Uterus (tissue), 4 donors: ENCODE results near the gene TRIO. TPM values are rescaled to one million over a fixed set of nuclear protein-coding genes. Genes with fewer than 3 reads are reported as not detected.

Source experiments
- DNase-seq, 2 donors: peaks; one replicate each; pipeline ENCODE4 v3.0.0-alpha.2; 2019 to 2020
- H3K27ac ChIP-seq, 2 donors: fragments of 200-600 bp; sonication (generic); 1 replicate in 1 of 2; 2 replicates in 1 of 2; pipeline ENCODE4 v1.5.1; 2016 to 2018
- H3K27me3 ChIP-seq, 2 donors: fragments of 200-600 bp; sonication (generic); one replicate each; pipeline ENCODE4 v1.5.1; 2018 to 2019; ENCODE audit warnings: control low read depth in 1 of 2
- H3K36me3 ChIP-seq, 2 donors: fragments of 200-600 bp; sonication (generic); one replicate each; pipeline ENCODE4 v1.5.1; 2019; ENCODE audit warnings: control low read depth in 1 of 2
- H3K4me1 ChIP-seq, 2 donors: fragments of 200-600 bp; sonication (generic); one replicate each; pipeline ENCODE4 v1.5.1; 2018 to 2019; ENCODE audit warnings: control low read depth in 1 of 2
- H3K4me3 ChIP-seq, 2 donors: fragments of 200-600 bp; sonication (generic); 1 replicate in 1 of 2; 2 replicates in 1 of 2; pipeline ENCODE4 v1.5.1; 2018 to 2019; ENCODE audit warnings: mild to moderate bottlenecking in 1 of 2
- H3K9me3 ChIP-seq, 2 donors: fragments of 200-600 bp; sonication (generic); one replicate each; pipeline ENCODE4 v1.5.1; 2019; ENCODE audit warnings: control low read depth in 1 of 2
- POLR2A ChIP-seq, 2 donors: fragments of 450-650 bp; IDR thresholded peaks; one replicate each; pipeline ENCODE4 v1.6.1; 2016; ENCODE audit warnings: antibody characterized with exemption in 2 of 2, mild to moderate bottlenecking in 1 of 2, moderate library complexity in 1 of 2
- intact Hi-C: fragments of 100-400 bp; cut with DNase I; formaldehyde crosslinking; loops from one replicate; pipeline ENCODE4 v1.15.1; 2023; ENCODE audit warnings: low total_unique reads
- total RNA-seq, 4 donors: library from RNA; depleted of rRNA in 3 of 4; stranded (reverse); fragments of >200 nt in 3 of 4; gene quantifications; one replicate each; pipeline versions ENCODE4 v1.1.0 to v1.2.4, GENCODE V29; 2014 to 2023
- TF ChIP-seq, protein P1 (sequence below), 4 experiments: fragments of 200-600 bp in 2 of 4; fragments of 450-650 bp in 2 of 4; sonication (generic) in 2 of 4; IDR thresholded peaks; one replicate each; pipeline ENCODE4 v1.5.1; 2016 to 2019; ENCODE audit warnings: antibody characterized with exemption in 4 of 4, mild to moderate bottlenecking in 2 of 4, moderate library complexity in 1 of 4
- donor health status: DM: yes; HTN: yes; CAD: no.

Gene TRIO
- total RNA-seq, 4 donors from 2014 or later = 93.5 to 234 (median 207) TPM

DNA sequence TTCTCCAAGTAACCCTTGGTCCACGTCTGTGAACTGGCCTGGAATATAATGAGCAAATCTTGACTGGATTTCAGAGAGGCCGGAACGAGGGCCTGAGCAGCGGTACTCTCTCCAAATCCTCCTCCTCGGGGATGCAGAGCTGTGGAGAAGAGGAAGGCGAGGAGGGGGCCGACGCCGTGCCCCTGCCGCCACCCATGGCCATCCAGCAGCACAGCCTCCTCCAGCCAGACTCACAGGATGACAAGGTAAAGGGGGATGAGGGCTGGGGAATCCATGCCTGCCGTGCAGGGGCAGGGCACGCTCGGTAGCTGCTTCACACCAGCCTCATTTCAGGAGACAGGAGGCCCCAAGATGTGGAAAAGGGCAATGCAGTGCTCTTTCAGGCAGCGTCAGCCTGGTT lies 319.5 kb downstream of the TRIO start:
- H3K36me3 ChIP-seq = no peaks in the 10 kb centered on the region
- no peak for DNase-seq
- no peak for TF ChIP-seq POLR2A (IDR thresholded peaks at IDR 0.05)
- TF ChIP-seq, protein P1, sequence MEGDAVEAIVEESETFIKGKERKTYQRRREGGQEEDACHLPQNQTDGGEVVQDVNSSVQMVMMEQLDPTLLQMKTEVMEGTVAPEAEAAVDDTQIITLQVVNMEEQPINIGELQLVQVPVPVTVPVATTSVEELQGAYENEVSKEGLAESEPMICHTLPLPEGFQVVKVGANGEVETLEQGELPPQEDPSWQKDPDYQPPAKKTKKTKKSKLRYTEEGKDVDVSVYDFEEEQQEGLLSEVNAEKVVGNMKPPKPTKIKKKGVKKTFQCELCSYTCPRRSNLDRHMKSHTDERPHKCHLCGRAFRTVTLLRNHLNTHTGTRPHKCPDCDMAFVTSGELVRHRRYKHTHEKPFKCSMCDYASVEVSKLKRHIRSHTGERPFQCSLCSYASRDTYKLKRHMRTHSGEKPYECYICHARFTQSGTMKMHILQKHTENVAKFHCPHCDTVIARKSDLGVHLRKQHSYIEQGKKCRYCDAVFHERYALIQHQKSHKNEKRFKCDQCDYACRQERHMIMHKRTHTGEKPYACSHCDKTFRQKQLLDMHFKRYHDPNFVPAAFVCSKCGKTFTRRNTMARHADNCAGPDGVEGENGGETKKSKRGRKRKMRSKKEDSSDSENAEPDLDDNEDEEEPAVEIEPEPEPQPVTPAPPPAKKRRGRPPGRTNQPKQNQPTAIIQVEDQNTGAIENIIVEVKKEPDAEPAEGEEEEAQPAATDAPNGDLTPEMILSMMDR (IDR thresholded peaks at IDR 0.05) = no peak
- no peak overlapping the region for H3K4me3 ChIP-seq
- H3K27me3 ChIP-seq = no peaks in the 10 kb centered on the region
- H3K4me1 ChIP-seq = no peaks in the 10 kb centered on the region
- no peak overlapping the region for H3K27ac ChIP-seq
- H3K9me3 ChIP-seq = no peaks in the 10 kb centered on the region
- intact Hi-C loops = no loop called here

DNA sequence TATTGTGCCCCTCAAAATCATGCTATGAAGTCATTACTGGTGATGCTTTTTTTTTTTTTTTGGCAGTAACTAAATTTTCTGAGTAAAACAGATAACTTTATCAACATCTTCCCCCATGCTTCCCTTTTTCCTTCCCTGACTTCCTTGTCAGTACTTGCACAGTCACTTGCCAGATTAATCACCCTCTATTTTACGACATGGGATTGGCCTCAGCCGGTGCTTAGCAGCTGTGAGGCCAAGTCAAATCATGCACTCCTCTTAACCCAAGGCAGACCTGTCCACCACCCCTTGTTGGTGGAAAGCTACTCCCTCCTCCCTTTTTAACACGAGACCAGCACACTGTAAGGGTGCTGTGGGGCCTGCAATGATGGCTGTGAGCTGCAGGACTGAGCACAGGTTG lies 320.5 kb downstream of the TRIO start:
- intact Hi-C loops = no loop called here
- H3K27me3 ChIP-seq = no peaks in the 10 kb centered on the region
- no peaks in the 10 kb centered on the region for H3K36me3 ChIP-seq
- peak overlapping the region; percentile 23 to 43 for H3K27ac ChIP-seq
- TF ChIP-seq, protein P1 (IDR thresholded peaks at IDR 0.05) = no peak
- TF ChIP-seq POLR2A (IDR thresholded peaks at IDR 0.05) = no peak
- H3K4me1 ChIP-seq = no peaks in the 10 kb centered on the region
- peak; percentile 54 to 62 for DNase-seq
- no peak overlapping the region for H3K4me3 ChIP-seq
- H3K9me3 ChIP-seq = no peaks in the 10 kb centered on the region

DNA sequence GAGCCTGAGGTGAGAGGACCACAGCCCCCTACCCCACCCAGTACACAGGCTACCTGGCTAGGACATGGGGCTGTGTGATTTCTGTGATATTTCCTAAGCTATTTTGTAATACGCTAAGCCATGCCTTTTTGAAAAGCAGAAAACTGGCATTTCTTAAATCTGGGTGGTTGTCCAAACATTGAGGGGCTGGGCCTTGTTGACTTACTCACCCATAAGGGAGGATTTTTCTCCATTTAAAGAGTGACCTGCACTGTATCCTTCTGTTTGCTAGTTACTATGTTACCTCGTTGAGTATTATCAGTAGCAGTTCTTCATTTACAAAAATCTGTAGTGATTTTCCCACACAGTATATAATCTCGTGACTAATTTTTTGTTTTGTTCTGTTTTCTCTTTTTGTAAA lies 321.0 kb downstream of the TRIO start:
- DNase-seq = no peak
- no peak overlapping the region for H3K4me3 ChIP-seq
- no peaks in the 10 kb centered on the region for H3K9me3 ChIP-seq
- no peaks in the 10 kb centered on the region for H3K27me3 ChIP-seq
- H3K27ac ChIP-seq = peak overlapping the region in 1 of 2 donors; percentile 43
- no peaks in the 10 kb centered on the region for H3K36me3 ChIP-seq
- intact Hi-C loops = no loop called here
- H3K4me1 ChIP-seq = no peaks in the 10 kb centered on the region
- TF ChIP-seq, protein P1 (IDR thresholded peaks at IDR 0.05) = no peak
- TF ChIP-seq POLR2A (IDR thresholded peaks at IDR 0.05) = no peak

DNA sequence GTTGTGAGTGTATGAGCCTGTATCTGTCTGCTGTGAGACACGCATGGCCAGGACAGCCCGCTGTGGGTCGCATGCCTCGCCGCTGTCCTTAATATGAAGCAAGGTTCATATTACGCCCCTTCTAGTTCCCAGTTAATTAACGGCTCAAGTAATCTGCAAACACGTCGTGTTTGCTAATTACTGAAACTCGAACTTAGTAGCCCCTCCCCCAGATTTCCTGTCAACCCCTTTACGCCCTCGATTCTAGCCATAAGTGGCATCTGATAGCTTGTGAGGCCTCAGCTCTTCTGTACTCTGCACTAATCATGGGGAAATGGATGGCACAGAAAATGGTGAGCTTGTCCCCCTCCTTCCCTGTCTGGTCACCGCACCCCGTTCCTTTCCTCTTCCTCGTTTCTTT lies 321.5 kb downstream of the TRIO start:
- no peak for TF ChIP-seq POLR2A (IDR thresholded peaks at IDR 0.05)
- TF ChIP-seq, protein P1 (IDR thresholded peaks at IDR 0.05) = no peak
- H3K4me1 ChIP-seq = no peaks in the 10 kb centered on the region
- DNase-seq = no peak
- H3K4me3 ChIP-seq = no peak overlapping the region
- H3K9me3 ChIP-seq = no peaks in the 10 kb centered on the region
- H3K27me3 ChIP-seq = no peaks in the 10 kb centered on the region
- intact Hi-C loops = no loop called here
- no peak overlapping the region for H3K27ac ChIP-seq
- H3K36me3 ChIP-seq = no peaks in the 10 kb centered on the region

DNA sequence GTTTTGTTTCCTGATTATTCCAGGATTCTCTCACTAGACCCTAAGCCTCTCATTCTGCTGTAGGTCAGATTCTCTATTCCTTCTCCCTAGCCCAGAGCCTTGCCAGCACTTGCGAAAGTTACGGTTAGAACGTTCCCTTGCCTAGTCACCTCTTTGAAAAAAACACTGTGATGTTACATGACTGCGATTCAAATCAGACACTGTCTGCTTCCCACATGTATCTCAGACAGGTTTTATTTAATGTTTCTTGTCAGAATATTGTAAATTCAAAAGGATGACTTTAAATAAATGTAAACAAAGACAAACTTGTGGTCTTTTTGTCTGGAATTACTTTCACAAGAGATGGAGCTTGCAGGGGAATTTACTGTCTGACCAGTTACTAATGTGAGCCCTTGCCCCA lies 322.0 kb downstream of the TRIO start:
- H3K9me3 ChIP-seq = no peaks in the 10 kb centered on the region
- no peaks in the 10 kb centered on the region for H3K27me3 ChIP-seq
- no peaks in the 10 kb centered on the region for H3K36me3 ChIP-seq
- H3K4me1 ChIP-seq = no peaks in the 10 kb centered on the region
- TF ChIP-seq, protein P1 (IDR thresholded peaks at IDR 0.05) = no peak
- no peak for TF ChIP-seq POLR2A (IDR thresholded peaks at IDR 0.05)
- no peak overlapping the region for H3K27ac ChIP-seq
- DNase-seq = no peak
- intact Hi-C loops = no loop called here
- no peak overlapping the region for H3K4me3 ChIP-seq
